HepG2 (cell line): ENCODE results near the gene NUDT3. TPM values are rescaled to one million over a fixed set of nuclear protein-coding genes. Genes with fewer than 3 reads are reported as not detected.

Experiments used
- AHR ChIP-seq: IDR thresholded peaks from 2 replicates; pipeline ENCODE4 v1.6.1; 2018; ENCODE audit warnings: missing genetic modification reagents, missing compliant biosample characterization
- DPF2 ChIP-seq: sonication (generic); formaldehyde crosslinking; IDR thresholded peaks from 2 replicates; pipeline ENCODE4 v1.4.0; 2020; ENCODE audit warnings: mild to moderate bottlenecking, low read depth, missing genetic modification reagents, borderline replicate concordance
- ESRRA ChIP-seq: sonication (generic); formaldehyde crosslinking; IDR thresholded peaks from 2 replicates; pipeline ENCODE4 v1.5.1; 2020; ENCODE audit warnings: mild to moderate bottlenecking, low read depth, missing genetic modification reagents
- FOSL1 ChIP-seq: sonication (generic); formaldehyde crosslinking; IDR thresholded peaks from 2 replicates; pipeline ENCODE4 v1.9.0; 2021; ENCODE audit warnings: missing genetic modification reagents, borderline replicate concordance
- FOSL2 ChIP-seq: sonication (generic); formaldehyde crosslinking; IDR thresholded peaks from 2 replicates; pipeline ENCODE4 v1.4.0; 2020; ENCODE audit warnings: missing genetic modification reagents
- FOXJ3 ChIP-seq: sonication (generic); formaldehyde crosslinking; IDR thresholded peaks from 2 replicates; pipeline ENCODE4 v1.4.0; 2020; ENCODE audit warnings: missing genetic modification reagents, mild to moderate bottlenecking, borderline replicate concordance
- HOXA9 ChIP-seq: sonication (generic); formaldehyde crosslinking; IDR thresholded peaks from 2 replicates; pipeline ENCODE4 v1.8.1; 2022; ENCODE audit warnings: missing genetic modification reagents, mild to moderate bottlenecking, moderate library complexity, borderline replicate concordance
- NFIC ChIP-seq: IDR thresholded peaks from 2 replicates; pipeline ENCODE4 v1.6.1; 2012; ENCODE audit warnings: mild to moderate bottlenecking, low read length, inconsistent platforms
- SNRNP70 ChIP-seq: fragments of 200-400 bp; formaldehyde crosslinking; IDR thresholded peaks from 2 replicates; pipeline ENCODE4 v1.6.1; 2017; ENCODE audit warnings: mild to moderate bottlenecking, low read depth, low read length, moderate library complexity
- THRA ChIP-seq: sonication (generic); formaldehyde crosslinking; IDR thresholded peaks from 2 replicates; pipeline ENCODE4 v1.4.0; 2020; ENCODE audit warnings: missing genetic modification reagents, borderline replicate concordance
- ZBTB3 ChIP-seq: sonication (generic); formaldehyde crosslinking; IDR thresholded peaks from 2 replicates; pipeline ENCODE4 v1.4.0; 2020; ENCODE audit warnings: low read depth, mild to moderate bottlenecking, moderate library complexity, missing genetic modification reagents, borderline replicate concordance
- ZNF264 ChIP-seq: sonication (generic); formaldehyde crosslinking; IDR thresholded peaks from 2 replicates; pipeline ENCODE4 v1.4.0; 2020; ENCODE audit warnings: missing genetic modification reagents
- polyA plus RNA-seq, 8 experiments: library from polyadenylated mRNA; depleted of rRNA in 3 of 8; stranded (reverse) in 7 of 8; unstranded in 1 of 8; fragments of >200 nt; fragmentation: Illumina TruSeq in 4 of 8; extraction: Trizol in 4 of 8; gene quantifications; 2 replicates each; pipeline versions ENCODE4 v1.2.1 to v1.2.3, GENCODE V29; 2011 to 2016; ENCODE audit warnings: low read depth in 4 of 8, missing spikeins in 1 of 8, mixed read lengths in 1 of 8; ENCODE audit not compliant: insufficient read depth in 1 of 8
- total RNA-seq, 5 experiments: library from RNA; depleted of rRNA; stranded (reverse); fragments of >200 nt; fragmentation: Illumina TruSeq; extraction: Trizol; gene quantifications; 2 replicates each; pipeline ENCODE4 v1.2.3, GENCODE V29; 2016; ENCODE audit warnings: low read depth in 1 of 5

The NUDT3 gene
- total and polyA plus RNA-seq, 2 of the 13 experiments (the other 11 are each of a cell fraction or from before 2014, with no cell fraction given), result 20.2 to 20.6 TPM

GRCh38 chr6:34236443-34237315 lies 155.8 kb downstream of the NUDT3 start, which contains the start of gene HMGA1 (continued):
- TF ChIP-seq FOSL2 (CRISPR knock-in tag) (no peak; the same call in 1 of the 2 replicates), THRA (no peak), ESRRA (CRISPR knock-in tag) (peak; percentile 62; the same call in 1 of the 2 replicates), FOXJ3 (CRISPR knock-in tag) (no peak), DPF2 (CRISPR knock-in tag) (no peak), FOSL1 (CRISPR knock-in tag) (no peak), NFIC (no peak), ZBTB3 (CRISPR knock-in tag) (no peak), SNRNP70 (no peak), HOXA9 (CRISPR knock-in tag) (no peak), AHR (CRISPR knock-in tag) (no peak), ZNF264 (CRISPR knock-in tag) (no peak)
